GM18867 (cell line): ENCODE data around the gene RNF111.
A peak's percentile ranks its signal among the peaks of the same experiment; 100 is the strongest.
"Not testable (repeated sequence)": the region's sequence is repeated elsewhere in the genome, so short reads cannot be mapped to it uniquely, and the experiment has no call there.

Source experiments
- ATAC-seq: cut with Tn5 transposase; IDR thresholded peaks from one replicate; pipeline ENCODE4 v1.9.1; 2021; ENCODE audit warnings: mild to moderate bottlenecking, moderate library complexity; ENCODE audit not compliant: unreplicated experiment

RNF111 gene

DNA sequence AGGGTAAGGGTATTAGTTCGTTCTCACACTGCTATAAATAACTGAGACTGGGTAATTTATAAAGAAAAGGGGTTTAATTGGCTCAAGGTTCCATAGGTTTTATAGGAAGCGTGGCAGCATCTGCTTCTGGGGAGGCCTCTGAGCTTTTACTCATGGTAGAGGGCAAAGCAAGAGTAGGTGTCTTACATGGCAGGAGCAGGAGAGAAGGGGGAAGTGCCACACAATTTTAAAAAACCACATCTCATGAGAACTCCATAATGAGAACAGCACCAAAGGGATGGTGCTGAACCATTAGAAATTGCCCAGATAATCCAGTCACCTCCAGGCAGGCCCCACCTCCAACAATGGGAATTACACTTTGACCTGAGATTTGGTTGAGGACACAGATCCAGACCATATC is 12.2 kb downstream of the RNF111 start:
- ATAC-seq: no peak

DNA sequence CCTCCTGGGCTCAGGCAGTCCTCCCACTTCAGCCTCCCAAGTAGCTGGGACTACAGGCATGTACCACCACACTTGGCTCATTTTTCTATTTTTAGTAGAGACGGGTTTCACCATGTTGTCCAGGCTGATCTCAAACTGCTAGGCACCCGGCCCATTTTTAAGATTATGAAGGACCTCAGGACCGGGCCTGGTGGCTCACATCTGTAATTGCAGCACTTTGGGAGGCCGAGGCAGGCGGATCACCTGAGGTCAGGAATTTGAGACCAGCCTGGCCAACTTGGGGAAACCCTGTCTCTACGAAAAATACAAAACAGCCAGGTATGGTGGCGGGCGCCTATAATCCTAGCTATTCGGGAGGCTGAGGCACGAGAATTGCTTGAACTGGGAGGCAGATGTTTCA is 12.8 kb downstream of the RNF111 start:
- ATAC-seq: not testable (repeated sequence)

DNA sequence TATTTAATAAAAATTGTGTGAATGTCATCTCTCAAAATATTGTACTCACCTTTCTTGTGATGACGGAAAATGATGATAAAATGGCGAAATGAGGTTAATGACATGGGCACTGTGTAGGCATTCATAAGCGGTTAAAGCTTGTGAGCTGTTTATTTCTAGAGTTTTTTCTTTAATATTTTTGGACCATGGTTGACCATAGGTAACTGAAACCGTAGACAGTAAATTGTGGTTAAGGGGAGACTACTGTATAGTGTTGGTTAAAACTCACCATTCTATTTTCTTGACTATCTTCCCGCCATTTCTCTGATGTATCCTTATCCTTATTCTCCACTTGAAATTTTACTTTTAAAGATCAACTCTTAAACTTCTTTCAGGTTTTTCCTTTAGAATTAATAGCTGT is 14.5 kb downstream of the RNF111 start:
- ATAC-seq: no peak

DNA sequence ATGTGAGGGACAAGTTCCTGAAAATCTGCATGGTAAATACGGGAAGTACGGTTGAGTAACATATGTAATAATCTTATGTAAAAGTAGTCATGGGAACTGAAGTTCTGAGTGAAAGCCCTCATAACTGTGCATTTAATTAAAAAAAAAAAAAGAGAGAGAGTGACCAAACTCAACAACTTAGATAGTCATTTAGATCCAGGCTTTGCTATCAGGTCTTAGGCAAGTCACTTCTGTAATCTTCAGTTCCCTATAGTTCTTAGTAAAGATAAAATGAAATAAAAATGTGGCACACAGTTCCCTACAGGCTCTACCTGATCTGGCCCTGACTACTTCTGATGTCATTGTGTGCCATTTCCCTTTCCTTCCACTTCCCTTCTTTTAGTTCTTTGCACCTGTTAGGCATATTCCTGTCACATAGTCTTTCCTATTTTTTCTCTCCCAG is 15.0 kb downstream of the RNF111 start:
- no peak for ATAC-seq

- no peak for ATAC-seq
Observed at GRCh38 chr15:59005579-59005978, 18.1 kb downstream of the RNF111 start.

GRCh38 chr15:59008086-59008485 is 20.6 kb downstream of the RNF111 start:
- no peak for ATAC-seq

DNA sequence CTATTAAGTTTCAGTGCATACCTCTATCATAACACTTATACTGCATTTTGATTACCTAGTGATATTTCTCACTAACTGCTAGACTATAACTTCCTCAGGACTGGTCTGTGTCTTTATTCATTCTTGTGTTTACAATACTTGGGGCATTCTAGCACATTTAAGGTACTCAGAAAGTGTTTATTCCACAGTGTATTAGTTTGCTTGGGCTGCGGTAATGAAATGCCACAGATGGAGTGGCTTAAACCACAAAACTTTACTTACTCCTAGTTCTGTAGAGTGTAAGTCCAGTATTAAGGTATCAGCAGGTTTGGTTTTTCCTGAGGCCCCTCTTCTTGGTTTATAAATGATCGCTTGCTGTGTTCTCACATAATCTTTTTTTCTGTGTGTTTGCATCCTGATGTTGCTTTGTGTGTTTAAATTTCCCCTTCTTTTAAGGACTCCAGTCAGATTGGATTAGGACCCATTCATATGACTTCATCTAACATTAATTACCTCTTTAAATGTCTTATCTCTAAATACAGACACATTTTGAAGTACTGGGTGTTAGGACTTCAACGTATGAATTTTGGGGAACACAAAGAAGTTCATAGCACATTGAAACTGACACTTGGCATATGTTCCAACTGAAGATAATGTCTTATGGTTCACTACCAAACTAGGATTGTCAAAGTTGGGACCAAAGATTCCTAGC is 23.9 kb downstream of the RNF111 start:
- no peak for ATAC-seq

GRCh38 chr15:59013246-59013873 is 25.9 kb downstream of the RNF111 start:
- no peak for ATAC-seq

GRCh38 chr15:59014068-59014467 is 26.6 kb downstream of the RNF111 start:
- ATAC-seq: no peak

DNA sequence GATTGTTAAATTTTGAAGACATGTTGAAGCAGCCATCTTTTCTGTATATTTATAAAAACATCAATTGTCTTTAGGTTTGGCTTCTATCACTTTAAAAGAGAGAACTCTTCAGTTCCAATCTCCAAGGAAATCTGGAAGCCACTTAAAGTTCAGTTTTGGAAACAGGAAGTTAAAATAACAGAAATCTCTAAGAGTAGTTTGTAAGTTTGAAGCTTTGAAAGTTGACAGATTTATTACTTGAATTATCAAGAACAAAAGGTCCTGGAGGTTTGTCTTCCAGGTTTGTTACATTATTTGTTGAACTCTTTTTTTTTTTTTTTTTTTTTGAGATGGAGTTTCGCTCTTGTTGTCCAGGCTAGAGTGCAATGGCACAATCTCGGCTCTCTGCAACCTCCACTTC is 30.0 kb downstream of the RNF111 start:
- no peak for ATAC-seq

DNA sequence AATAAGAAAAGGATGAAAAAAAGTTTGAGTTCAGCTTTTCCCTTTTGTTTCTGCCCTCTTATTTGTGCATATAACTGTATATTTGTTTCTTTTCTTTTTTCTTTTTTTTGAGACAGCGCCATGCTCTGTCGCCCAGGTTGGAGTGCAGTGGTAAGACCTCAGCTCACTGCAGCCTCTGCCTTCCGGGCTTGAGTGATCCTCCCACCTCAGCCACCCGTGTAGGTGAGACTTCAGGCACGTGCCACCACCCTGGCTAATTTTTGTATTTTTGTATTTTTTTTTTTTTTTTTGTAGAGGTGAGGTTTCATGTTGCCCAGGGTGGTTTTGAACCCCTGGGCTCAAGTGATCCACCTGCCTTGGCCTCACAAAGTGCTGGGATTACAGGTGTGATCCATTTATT is 31.4 kb downstream of the RNF111 start:
- peak; percentile 66 for ATAC-seq

- no peak for ATAC-seq
Observed at GRCh38 chr15:59020322-59020721, 32.9 kb downstream of the RNF111 start.

DNA sequence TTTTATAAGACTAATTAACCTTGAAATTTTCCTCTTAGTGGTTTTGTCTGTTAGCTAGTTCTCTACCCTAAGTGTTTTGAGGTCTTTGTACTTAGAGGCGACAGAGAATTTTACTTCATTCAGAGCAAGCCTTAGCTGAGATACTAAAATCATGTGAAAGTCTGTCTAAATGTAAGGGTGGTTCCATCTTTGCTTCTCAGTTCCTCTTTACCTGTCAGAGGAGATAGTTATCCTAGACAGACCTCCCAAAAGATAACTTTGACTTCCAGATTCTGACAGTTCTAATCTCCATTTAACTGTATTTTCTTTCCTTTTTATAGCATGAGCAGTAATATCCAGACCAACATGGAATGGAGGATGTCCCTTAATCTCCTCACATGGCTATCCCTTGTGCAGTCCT is 34.7 kb downstream of the RNF111 start:
- ATAC-seq: no peak

DNA sequence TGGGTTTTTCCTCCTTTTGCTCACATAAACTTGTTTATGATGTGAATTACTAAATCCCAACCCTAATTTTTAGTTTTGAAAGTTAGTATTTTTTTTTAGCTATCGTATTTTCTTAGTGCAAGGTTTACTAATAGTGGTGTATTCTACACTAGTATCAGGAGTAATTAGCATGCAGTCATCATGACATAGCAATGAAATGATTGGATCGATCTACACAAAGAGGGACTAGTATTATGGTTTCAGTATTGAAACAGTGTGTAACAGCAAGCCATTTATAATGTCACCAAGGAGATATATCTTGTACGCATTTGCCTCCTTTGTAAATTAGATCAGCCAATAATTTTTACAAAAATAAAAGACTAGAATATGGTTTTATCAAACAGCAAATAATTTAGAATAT is 38.7 kb downstream of the RNF111 start:
- no peak for ATAC-seq

DNA sequence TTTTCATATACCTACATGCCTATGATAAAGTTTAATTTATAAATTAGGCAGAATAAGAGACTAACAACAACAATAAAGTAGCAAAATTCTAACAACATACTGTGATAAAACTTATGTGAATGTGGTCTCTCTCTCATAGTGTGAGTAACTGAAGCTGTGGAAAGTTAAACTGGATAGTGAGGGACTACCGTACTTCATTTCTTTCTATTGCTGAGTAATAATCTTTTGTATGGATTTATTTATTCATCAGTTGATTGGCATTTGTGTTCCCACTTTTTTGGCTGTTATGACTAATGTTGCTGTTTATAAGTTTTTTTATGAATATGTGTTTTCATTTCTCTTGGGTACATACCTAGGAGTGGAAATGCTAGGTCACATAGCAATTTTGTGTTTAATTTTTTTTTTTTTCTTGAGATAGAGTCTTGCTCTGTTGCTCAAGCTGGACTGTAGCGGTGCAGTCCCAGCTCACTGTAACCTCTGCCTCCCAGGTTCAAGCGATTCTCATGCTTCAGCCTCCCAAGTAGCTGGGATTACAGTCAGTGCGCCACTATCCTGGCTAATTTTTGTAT is 41.0 kb downstream of the RNF111 start:
- no peak for ATAC-seq

- no peak for ATAC-seq
Observed at GRCh38 chr15:59029554-59029953, 42.1 kb downstream of the RNF111 start.

DNA sequence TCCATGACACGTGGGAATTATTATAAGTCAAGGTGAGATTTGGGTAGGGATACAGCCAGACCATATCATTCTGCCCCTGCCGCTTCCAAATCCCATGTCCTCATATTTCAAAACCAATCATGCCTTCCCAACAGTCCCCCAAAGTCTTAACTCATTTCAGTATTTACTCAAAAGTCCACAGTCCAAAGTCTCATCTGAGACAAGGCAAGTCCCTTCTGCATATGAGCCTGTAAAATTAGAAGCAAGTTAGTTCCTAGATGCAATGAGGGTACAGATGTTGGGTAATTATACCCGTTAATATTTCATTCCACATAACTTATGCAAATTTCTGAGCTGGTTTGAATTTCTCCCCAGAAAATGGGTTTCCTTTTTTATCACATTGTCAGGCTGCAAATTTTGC is 47.7 kb downstream of the RNF111 start:
- no peak for ATAC-seq

- ATAC-seq: no peak
Observed at GRCh38 chr15:59039225-59039624, 51.8 kb downstream of the RNF111 start.

DNA sequence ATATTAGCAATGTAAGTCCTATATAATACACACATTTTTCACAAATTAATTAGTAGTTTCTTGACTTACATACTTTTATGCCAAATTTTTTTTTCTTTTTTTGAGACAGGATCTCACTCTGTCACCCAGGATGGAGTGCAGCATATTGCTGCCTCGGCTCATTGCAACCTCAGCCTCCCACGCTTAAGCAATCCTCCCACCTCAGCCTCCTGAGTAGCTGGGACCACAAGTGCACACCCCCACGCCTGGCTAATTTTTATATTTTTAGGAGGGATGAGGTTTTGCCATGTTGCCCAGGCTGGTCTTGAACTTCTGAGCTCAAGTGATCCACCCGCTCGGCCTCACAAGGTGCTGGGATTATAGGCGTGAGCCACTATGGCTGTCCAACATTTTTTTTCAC is 54.6 kb downstream of the RNF111 start:
- ATAC-seq: no peak

DNA sequence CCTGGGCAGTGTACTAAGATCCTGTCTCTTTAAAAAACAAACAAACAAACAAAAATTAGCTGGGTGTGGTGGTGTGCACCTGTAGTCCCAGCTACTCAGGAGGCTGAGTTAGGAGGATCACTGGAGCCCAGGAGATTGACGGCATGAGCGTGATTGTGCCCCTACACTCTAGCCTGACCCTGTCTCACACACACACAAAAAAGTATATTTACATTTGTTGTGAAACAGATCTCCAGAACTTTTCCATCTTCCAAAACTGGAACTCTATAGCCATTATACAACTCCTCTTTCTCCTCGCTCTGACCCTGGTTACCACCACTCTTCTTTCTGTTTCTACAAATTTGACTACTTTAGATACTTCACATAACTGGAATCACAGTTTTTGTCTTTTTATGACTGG is 61.4 kb downstream of the RNF111 start:
- no peak for ATAC-seq

GRCh38 chr15:59051873-59052861 is 64.7 kb downstream of the RNF111 start:
- no peak for ATAC-seq
